Measurements from ENCODE around the gene FAM167B. TPM values are rescaled to one million over a fixed set of nuclear protein-coding genes. Genes with fewer than 3 reads are reported as not detected.

FAM167B gene
- polyA plus RNA-seq (ENCODE audit: insufficient read depth in 1 of 5, insufficient read length in 5 of 5, low replicate concordance in 1 of 5): 1 to 10 TPM; 4.1 to 7.2 (median 4.4) TPM
- long read RNA-seq, donor 1, partial matches to known transcripts: 0 of 3 reads
- long read RNA-seq, donor 1, other reads (novel, unspliced or antisense): 0 of 3 reads
- long read RNA-seq, donor 2, partial matches to known transcripts: 0 of 2 reads
- long read RNA-seq, donor 2, other reads (novel, unspliced or antisense): 0 of 2 reads
- long read RNA-seq, donor 3, partial matches to known transcripts: 0 of 2 reads
- long read RNA-seq, donor 3, other reads (novel, unspliced or antisense): 0 of 2 reads
- long read RNA-seq, donor 4, partial matches to known transcripts: 0 of 1 reads
- long read RNA-seq, donor 4, other reads (novel, unspliced or antisense): 0 of 1 reads
- long read RNA-seq, donor 5, transcript FAM167B-201 (2 exons, 936 nt): major isoform, 5 of 5 reads
- long read RNA-seq, donor 5, partial matches to known transcripts: 0 of 5 reads
- long read RNA-seq, donor 5, other reads (novel, unspliced or antisense): 0 of 5 reads
- long read RNA-seq, donor 6, partial matches to known transcripts: 0 of 3 reads
- long read RNA-seq, donor 6, other reads (novel, unspliced or antisense): 0 of 3 reads
- long read RNA-seq, donor 7, partial matches to known transcripts: 0 of 1 reads
- long read RNA-seq, donor 7, other reads (novel, unspliced or antisense): 0 of 1 reads
- long read RNA-seq, donor 8, partial matches to known transcripts: 0 of 2 reads
- long read RNA-seq, donor 8, other reads (novel, unspliced or antisense): 0 of 2 reads

GRCh38 chr1:32246888-32247273 is at the start of gene FAM167B:
TSS of gene FAM167B (plus strand) at chr1:32247222. CDS start at chr1:32247422, 200 bp downstream.
- no peak for DNase-seq

- DNase-seq: no peak
Observed at GRCh38 chr1:32197837-32198236, 49.2 kb upstream of the FAM167B start.

GRCh38 chr1:32198237-32199042 is 48.6 kb upstream of the FAM167B start:
- DNase-seq: no peak

- DNase-seq: no peak
Observed at GRCh38 chr1:32199043-32199716, 47.8 kb upstream of the FAM167B start.

- no peak for DNase-seq
Observed at GRCh38 chr1:32199717-32200072, 47.3 kb upstream of the FAM167B start.

- DNase-seq: peak; percentile 64 to 71
Observed at GRCh38 chr1:32200226-32201010, 46.6 kb upstream of the FAM167B start, which contains the start of gene CCDC28B. TSS of gene CCDC28B (plus strand) at chr1:32200595. CDS start at chr1:32201936, 1,341 bp downstream.

GRCh38 chr1:32201011-32201855 is 45.8 kb upstream of the FAM167B start:
- peak; percentile 51 to 58 for DNase-seq

GRCh38 chr1:32204943-32205361 is 42.1 kb upstream of the FAM167B start:
- no peak for DNase-seq

GRCh38 chr1:32205401-32206370 is 41.3 kb upstream of the FAM167B start, which contains the start of gene IQCC:
TSS of gene IQCC (plus strand) at chr1:32205671. CDS start at chr1:32205682, 11 bp downstream.
- peak; percentile 87 to 88 for DNase-seq

- DNase-seq: no peak
Observed at GRCh38 chr1:32208469-32208868, 38.6 kb upstream of the FAM167B start.

GRCh38 chr1:32208891-32209328 is 38.1 kb upstream of the FAM167B start, which contains the start of gene DCDC2B:
TSS of gene DCDC2B (plus strand) at chr1:32209089. CDS start at chr1:32209094, 5 bp downstream.
- DNase-seq: peak in 1 of 2 donors; percentile 38

GRCh38 chr1:32215629-32216480 is 31.2 kb upstream of the FAM167B start:
- DNase-seq: no peak

GRCh38 chr1:32216566-32216965 is 30.5 kb upstream of the FAM167B start:
- DNase-seq: no peak

- no peak for DNase-seq
Observed at GRCh38 chr1:32219022-32219421, 28.0 kb upstream of the FAM167B start.

- DNase-seq: no peak
Observed at GRCh38 chr1:32220746-32221580, 26.1 kb upstream of the FAM167B start.

GRCh38 chr1:32221581-32221979 is 25.4 kb upstream of the FAM167B start:
- DNase-seq: no peak

All from right lung (tissue), 10 donors.